ELF-1 (cell line): Measurements from ENCODE around the gene LRRC23.

Experiments used
- DNase-seq: peaks from one replicate; pipeline ENCODE4 v3.0.0-alpha.2; 2016; ENCODE audit warnings: low read depth, low spot score

The LRRC23 gene

DNA sequence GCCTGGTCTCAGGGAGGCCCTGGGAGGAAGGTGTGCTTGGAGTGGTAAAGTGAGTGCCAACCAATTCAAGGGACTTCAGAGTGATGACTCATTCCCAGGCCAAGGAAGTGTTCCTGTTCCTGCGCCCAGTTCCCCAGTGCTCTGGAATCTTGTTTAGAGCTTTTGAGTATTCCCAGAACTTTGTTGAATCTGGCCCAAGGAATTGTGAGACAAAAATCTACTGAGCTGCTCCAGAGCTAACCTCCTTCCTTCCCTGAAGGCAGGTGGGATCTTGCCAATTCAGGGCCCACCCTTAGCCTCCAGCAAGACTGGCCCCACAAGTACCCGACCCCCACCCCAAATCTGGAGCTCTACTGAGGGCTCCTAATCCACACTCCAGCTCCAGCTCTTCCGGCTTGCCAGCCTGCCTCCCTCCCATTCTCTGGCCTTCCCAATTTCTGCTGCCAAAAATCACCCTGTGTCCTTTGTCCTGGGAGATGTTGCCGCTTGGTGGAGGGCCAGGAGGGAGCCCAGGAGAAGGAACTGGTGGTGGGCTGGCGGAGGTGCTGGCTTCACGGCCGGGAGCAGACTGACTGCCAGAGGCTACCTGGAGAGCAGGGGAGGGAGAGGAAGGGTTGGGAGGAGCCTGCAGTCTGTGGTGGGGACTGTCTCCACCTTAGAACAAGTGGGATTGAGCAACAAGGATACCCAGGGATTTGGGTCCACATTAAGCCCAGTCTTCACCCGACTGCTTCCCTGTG is 21.1 kb downstream of the LRRC23 start:
- peak; percentile 92 for DNase-seq

DNA sequence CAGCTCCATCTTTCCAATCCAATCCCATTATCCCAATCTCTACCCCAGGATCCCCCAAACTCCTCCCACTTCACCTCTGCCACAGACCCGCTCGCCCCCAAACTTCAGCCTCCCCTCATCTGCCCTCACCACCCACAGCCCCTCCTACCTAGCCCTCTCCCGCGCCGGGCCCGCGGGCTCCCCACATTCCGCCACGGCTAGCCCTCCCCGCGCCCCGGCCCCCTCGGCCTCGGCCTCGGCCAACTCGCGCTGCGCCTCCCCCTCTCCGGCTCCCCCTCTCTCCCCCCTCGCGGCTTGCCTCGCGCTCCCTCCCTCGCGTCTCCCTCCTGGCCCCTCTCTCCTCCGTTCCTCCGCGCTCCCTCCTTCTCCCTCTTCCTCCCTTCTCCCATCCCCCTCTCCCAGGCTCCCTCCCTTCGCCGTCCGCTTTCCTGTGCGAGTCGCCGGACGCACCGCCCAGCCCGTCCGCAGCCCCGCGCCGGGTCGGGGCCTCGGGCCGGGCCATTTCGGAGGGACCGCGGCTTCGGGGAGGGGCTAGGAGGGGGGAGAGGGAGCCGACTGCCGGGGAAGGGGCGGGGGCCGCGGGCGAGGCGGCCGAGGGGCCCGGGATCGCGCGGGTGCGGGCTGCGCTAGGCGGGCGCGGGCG is 22.9 kb downstream of the LRRC23 start, which contains the start of gene ATN1:
Gene ATN1, plus strand, starts transcription at position 581 of the 643 bp plus-strand sequence. CDS start 6,043 bp downstream, outside the sequence.
- DNase-seq: peak; percentile 69

DNA sequence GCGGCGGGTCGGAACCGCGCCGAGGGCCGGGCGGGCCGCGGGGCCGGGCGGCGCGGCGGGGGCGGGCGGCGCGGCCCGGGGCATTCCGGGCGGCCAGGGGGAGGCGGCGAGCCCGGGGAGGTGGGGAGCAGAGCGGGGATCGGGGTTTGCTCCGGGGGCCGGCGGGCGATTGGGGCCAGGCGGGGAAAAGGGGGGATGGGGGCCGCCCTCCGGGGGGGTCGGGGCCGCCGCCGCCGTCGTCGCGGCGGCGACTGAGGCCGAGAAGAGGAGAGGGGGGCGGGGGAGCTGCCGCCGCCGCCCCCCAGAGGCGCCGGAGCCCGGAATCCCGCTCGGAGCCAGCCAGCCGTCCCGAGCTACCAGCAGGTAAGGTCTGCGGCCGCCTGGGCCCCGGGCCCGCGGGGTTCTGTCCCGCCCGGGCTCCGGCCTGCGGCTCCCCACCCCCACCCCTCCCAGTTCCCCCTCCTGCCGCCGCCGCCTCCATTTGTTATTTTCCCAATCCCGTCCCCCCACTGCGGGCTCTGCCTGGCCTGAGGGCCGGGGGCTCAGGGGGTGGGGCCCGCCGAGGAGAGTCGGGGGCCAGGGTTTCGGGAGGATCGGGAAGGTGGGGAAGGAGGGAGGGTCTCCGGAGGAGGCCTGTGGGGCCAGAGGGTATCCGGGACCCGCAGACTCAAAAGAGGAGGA is 23.5 kb downstream of the LRRC23 start:
- no peak for DNase-seq

DNA sequence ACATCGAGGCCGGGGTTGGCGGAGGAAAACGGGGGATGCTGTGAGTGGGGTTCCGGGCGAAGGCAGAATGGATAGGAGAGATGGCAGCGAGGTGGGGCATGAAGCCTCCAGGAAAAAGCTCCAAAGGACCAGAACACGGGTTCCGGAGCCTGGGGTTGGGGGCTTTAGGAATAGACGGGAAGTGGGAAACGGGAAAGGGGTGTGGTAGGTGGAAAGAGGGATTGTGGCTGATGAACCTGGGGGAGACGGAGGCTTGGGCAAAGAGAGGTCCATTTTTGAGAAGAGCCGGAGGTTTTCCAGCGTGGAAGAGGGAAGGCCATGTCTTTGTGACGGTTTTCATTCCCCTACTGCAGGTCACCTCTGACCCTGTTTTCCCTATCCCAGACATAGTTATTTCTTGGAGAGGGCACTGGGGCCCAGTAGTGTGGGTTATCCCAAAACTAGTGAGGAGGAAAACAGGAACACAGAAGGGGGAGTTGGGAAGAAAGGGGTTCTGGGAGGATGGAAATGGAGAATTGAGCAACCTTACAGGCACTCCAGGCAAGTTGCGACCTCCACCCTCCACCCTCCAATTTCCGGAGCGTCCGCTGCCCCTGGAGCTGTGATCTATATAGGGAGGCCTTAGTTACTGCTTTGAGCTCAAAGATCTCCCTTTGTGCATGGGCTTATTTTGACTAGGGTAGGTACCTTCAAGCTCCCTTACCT is 24.2 kb downstream of the LRRC23 start:
- DNase-seq: no peak

DNA sequence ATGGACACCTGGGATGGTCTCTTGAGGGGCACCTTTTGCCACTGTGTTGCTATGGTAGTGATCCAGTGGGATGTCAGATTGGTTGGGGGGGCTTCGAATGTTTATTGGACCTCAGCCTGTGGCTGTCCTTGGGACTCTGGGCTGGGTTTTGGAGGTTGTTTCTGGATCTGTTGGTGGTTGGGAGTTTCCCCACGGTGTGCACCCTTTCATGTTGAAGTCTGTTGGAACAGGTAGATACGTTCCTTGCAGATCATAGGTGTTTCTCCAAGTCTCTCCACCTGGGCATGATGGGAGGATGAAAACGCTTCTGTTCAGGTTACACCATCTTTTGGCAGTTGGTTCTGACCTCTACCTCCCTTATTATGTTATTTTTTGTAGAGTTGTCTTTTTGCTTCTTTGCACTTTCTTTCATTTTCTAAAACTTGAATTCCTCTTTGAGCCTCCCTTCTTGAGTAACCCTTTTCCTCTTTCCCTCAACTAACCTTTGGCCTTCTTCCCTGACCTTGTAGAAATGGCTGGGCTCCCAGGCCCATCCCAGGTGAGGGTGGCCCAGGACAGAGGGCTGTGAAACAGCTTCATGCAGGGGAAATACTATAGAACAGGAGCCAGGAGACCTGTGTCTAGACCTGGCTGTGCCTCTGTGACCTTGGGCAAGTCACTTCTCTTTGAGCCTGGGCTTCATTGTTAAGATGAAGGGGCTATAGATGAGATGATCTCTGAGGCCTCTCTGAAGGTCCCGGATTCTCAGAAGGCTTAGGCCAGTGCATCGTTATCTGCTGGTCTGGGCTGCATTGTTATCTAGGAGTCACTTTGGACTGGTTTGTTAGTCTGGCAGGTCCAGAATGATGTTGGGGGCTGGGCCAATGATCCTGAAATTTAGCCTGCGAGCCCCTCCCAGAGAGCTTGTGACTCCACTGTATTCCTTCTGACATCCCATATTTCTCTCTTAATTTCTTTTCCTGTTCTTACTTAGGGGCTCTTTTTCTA is 25.1 kb downstream of the LRRC23 start:
- no peak for DNase-seq

DNA sequence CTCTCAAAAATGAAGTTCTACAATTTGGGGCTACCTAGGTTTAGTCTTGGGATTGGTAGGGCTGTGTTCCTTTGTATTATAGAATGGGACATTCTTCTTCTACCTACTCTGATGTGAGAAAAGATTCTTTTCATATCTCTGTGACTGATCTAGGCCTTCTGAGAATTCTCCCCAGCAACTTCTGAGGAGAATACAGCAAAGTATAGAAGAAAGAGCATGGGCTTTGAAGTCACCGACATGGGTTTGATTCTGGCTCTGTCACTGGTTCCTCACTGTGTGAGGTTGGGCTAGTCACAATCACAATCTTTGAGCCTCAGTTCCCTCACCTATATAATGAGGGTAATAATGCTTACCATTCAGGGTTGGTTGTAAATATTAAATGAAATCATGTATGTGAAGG is 28.1 kb downstream of the LRRC23 start:
- DNase-seq: no peak

DNA sequence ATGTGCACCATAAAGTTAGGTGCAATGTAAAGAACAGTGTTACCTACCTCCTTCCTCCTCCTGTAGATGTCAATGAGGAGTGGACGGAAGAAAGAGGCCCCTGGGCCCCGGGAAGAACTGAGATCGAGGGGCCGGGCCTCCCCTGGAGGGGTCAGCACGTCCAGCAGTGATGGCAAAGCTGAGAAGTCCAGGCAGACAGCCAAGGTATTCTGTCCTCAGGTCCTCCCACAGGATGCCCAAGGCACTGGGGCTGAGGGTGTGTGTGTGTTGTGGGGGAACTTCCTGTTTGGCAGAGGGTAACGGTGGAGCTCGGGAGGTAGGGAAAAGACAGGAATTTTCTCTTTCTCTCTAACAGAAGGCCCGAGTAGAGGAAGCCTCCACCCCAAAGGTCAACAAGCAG is 29.5 kb downstream of the LRRC23 start:
- no peak for DNase-seq

DNA sequence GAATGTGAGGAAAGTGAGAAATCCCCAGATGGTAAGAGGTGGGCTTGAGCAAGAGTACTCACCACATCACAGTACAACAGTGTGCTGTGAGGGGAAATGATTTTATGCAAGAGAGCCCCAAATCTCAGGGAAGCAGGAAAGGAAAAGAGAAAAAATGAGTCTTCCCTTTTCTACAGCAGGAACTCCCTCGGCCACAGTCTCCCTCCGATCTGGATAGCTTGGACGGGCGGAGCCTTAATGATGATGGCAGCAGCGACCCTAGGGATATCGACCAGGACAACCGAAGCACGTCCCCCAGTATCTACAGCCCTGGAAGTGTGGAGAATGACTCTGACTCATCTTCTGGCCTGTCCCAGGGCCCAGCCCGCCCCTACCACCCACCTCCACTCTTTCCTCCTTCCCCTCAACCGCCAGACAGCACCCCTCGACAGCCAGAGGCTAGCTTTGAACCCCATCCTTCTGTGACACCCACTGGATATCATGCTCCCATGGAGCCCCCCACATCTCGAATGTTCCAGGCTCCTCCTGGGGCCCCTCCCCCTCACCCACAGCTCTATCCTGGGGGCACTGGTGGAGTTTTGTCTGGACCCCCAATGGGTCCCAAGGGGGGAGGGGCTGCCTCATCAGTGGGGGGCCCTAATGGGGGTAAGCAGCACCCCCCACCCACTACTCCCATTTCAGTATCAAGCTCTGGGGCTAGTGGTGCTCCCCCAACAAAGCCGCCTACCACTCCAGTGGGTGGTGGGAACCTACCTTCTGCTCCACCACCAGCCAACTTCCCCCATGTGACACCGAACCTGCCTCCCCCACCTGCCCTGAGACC is 31.0 kb downstream of the LRRC23 start:
- no peak for DNase-seq

DNA sequence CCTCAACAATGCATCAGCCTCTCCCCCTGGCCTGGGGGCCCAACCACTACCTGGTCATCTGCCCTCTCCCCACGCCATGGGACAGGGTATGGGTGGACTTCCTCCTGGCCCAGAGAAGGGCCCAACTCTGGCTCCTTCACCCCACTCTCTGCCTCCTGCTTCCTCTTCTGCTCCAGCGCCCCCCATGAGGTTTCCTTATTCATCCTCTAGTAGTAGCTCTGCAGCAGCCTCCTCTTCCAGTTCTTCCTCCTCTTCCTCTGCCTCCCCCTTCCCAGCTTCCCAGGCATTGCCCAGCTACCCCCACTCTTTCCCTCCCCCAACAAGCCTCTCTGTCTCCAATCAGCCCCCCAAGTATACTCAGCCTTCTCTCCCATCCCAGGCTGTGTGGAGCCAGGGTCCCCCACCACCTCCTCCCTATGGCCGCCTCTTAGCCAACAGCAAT is 31.6 kb downstream of the LRRC23 start:
- DNase-seq: no peak

DNA sequence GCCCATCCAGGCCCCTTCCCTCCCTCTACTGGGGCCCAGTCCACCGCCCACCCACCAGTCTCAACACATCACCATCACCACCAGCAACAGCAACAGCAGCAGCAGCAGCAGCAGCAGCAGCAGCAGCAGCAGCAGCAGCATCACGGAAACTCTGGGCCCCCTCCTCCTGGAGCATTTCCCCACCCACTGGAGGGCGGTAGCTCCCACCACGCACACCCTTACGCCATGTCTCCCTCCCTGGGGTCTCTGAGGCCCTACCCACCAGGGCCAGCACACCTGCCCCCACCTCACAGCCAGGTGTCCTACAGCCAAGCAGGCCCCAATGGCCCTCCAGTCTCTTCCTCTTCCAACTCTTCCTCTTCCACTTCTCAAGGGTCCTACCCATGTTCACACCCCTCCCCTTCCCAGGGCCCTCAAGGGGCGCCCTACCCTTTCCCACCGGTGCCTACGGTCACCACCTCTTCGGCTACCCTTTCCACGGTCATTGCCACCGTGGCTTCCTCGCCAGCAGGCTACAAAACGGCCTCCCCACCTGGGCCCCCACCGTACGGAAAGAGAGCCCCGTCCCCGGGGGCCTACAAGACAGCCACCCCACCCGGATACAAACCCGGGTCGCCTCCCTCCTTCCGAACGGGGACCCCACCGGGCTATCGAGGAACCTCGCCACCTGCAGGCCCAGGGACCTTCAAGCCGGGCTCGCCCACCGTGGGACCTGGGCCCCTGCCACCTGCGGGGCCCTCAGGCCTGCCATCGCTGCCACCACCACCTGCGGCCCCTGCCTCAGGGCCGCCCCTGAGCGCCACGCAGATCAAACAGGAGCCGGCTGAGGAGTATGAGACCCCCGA is 32.2 kb downstream of the LRRC23 start:
- peak; percentile 32 for DNase-seq

DNA sequence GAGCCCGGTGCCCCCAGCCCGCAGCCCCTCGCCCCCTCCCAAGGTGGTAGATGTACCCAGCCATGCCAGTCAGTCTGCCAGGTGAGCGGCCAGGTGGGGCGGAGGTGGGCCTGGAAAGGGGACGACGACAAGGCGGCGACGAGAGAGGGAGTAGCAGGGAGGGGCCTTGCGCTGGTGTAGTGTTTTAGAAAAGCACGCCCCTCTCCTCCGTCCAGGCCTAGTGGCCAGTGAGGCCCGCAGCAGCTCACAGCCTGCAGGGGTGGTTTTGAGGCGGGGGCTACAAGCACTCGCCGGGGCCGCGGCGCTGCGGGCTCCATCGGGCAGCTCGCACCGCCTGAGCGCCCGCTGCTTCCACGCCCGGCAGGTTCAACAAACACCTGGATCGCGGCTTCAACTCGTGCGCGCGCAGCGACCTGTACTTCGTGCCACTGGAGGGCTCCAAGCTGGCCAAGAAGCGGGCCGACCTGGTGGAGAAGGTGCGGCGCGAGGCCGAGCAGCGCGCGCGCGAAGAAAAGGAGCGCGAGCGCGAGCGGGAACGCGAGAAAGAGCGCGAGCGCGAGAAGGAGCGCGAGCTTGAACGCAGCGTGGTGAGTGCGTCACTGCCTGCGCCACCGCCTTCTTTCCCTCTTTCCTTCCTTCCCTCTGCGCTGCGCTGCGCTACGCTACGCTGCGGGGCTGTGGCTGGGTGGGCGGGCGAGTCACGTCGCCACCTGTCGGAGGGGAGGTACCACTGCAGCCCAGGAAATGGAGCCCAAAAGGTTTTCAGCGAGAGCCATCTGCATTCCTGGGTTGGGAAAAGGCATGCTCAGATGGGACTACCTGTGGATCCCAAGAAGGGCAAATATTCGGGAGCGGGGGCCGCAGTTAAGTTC is 33.1 kb downstream of the LRRC23 start:
- peak; percentile 98 for DNase-seq

DNA sequence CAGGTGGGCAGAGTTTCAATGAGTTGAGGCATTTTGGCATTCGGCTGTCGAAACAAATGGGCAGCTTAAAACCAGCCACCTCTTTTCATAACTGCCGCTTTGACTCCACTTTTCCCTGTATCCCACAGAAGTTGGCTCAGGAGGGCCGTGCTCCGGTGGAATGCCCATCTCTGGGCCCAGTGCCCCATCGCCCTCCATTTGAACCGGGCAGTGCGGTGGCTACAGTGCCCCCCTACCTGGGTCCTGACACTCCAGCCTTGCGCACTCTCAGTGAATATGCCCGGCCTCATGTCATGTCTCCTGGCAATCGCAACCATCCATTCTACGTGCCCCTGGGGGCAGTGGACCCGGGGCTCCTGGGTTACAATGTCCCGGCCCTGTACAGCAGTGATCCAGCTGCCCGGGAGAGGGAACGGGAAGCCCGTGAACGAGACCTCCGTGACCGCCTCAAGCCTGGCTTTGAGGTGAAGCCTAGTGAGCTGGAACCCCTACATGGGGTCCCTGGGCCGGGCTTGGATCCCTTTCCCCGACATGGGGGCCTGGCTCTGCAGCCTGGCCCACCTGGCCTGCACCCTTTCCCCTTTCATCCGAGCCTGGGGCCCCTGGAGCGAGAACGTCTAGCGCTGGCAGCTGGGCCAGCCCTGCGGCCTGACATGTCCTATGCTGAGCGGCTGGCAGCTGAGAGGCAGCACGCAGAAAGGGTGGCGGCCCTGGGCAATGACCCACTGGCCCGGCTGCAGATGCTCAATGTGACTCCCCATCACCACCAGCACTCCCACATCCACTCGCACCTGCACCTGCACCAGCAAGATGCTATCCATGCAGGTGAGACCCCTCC is 34.0 kb downstream of the LRRC23 start:
- no peak for DNase-seq

DNA sequence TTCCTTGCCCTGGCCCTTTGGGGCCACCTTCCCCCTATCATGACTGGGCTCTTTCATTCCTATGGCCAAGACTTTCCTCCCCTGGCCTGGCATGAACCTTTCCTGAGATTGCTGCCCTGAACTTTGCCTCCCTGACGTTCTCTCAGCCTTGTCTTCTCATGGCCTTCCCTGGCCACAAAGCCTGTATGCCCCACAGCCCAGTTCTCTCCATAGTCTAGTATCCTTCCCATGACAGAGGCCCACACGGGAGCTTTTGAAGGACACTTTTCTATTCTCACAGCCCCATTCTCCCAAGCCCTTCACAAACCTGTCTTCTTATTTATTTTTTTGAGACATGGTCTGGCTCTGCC is 34.5 kb downstream of the LRRC23 start:
- no peak for DNase-seq

DNA sequence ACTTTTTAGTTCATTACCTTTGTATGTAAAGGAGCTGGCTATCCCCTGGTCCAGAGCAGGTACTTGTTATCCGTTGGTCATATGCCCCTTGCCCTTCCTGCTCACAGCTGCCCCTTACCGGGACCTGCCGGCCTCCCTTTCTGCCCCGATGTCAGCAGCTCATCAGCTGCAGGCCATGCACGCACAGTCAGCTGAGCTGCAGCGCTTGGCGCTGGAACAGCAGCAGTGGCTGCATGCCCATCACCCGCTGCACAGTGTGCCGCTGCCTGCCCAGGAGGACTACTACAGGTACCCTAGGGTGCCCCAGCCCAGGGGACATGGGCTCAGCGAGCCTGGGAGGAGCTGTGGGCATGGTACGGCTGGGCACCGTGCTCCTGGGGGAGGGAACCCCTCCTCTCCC is 36.6 kb downstream of the LRRC23 start:
- DNase-seq: no peak

DNA sequence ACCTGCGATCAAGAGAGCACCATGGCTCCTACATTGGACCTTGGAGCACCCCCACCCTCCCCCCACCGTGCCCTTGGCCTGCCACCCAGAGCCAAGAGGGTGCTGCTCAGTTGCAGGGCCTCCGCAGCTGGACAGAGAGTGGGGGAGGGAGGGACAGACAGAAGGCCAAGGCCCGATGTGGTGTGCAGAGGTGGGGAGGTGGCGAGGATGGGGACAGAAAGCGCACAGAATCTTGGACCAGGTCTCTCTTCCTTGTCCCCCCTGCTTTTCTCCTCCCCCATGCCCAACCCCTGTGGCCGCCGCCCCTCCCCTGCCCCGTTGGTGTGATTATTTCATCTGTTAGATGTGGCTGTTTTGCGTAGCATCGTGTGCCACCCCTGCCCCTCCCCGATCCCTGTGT is 37.2 kb downstream of the LRRC23 start:
- DNase-seq: no peak

DNA sequence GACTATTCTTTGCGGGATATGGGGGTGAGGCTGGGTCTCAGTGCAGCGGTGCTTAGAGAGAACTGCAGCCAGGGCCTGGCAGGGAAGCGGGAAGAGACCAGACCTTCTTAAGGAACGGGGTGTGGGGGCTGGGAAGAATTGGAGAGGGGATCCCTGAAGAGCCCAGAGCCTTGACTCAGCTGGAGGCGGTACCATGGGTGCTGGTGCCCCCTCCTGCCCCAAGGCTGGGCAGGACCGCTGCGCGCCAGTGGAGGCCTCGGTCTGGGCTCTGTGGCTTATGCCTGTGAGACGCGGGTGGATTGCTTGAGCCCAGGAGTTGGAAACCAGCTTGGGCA is 37.7 kb downstream of the LRRC23 start:
- DNase-seq: no peak

DNA sequence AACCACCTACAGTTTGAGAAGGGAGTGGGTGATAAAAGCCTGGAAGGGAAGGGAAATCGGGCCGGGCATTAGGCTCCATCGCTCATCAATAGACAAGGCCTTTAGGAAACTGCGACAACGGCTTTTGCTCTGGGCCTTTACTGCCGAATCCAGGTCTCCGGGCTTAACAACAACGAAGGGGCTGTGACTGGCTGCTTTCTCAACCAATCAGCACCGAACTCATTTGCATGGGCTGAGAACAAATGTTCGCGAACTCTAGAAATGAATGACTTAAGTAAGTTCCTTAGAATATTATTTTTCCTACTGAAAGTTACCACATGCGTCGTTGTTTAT is 38.7 kb downstream of the LRRC23 start:
- DNase-seq: peak; percentile 93
